KMS-11 (cell line): ENCODE measurements around the gene TOB2.

Experiments used
- H2AFZ ChIP-seq: fragments of 200-600 bp; sonication (generic); 2 replicates; pipeline ENCODE4 v1.6.1; 2016; ENCODE audit warnings: antibody characterized with exemption, mixed run types, low read depth
- H3K27ac ChIP-seq: fragments of 200-600 bp; sonication (generic); 2 replicates; pipeline ENCODE4 v1.6.1; 2016; ENCODE audit warnings: mild to moderate bottlenecking, mixed run types
- H3K27me3 ChIP-seq: fragments of 200-600 bp; sonication (generic); 2 replicates; pipeline ENCODE4 v1.6.1; 2017; ENCODE audit warnings: mild to moderate bottlenecking, low read depth, mixed run types, moderate library complexity; ENCODE audit not compliant: insufficient read depth
- H3K36me3 ChIP-seq: fragments of 200-600 bp; sonication (generic); 2 replicates; pipeline ENCODE4 v1.6.1; 2017; ENCODE audit warnings: mild to moderate bottlenecking, mixed run types; ENCODE audit not compliant: insufficient read depth
- H3K4me1 ChIP-seq: fragments of 200-600 bp; sonication (generic); 2 replicates; pipeline ENCODE4 v1.6.1; 2016; ENCODE audit warnings: mild to moderate bottlenecking, low read depth, mixed run types; ENCODE audit not compliant: poor library complexity, severe bottlenecking
- H3K4me2 ChIP-seq: fragments of 200-600 bp; sonication (generic); 2 replicates; pipeline ENCODE4 v1.7.0; 2016; ENCODE audit warnings: mild to moderate bottlenecking, mixed run types
- H3K4me3 ChIP-seq: fragments of 200-600 bp; sonication (generic); IDR thresholded peaks from 2 replicates; pipeline ENCODE4 v1.6.1; 2017; ENCODE audit warnings: low read depth, low read length, mixed read lengths; ENCODE audit not compliant: insufficient read depth
- H3K79me2 ChIP-seq: fragments of 200-600 bp; sonication (generic); 2 replicates; pipeline ENCODE4 v1.6.1; 2016; ENCODE audit warnings: low read depth, mixed run types; ENCODE audit not compliant: insufficient read depth
- H3K9ac ChIP-seq: fragments of 200-600 bp; sonication (generic); 2 replicates; pipeline ENCODE4 v1.6.1; 2016; ENCODE audit warnings: mild to moderate bottlenecking, mixed run types
- H4K20me1 ChIP-seq: fragments of 200-600 bp; sonication (generic); 2 replicates; pipeline ENCODE4 v1.6.1; 2016; ENCODE audit warnings: mild to moderate bottlenecking, mixed run types; ENCODE audit not compliant: insufficient read depth
- TF ChIP-seq, protein P1 (sequence below): fragments of 200-600 bp; sonication (generic); conservative IDR thresholded peaks from 2 replicates; pipeline ENCODE4 v1.6.1; 2017; ENCODE audit warnings: low read depth, mild to moderate bottlenecking, antibody characterized with exemption, low read length, moderate library complexity, mixed read lengths

Gene TOB2

DNA sequence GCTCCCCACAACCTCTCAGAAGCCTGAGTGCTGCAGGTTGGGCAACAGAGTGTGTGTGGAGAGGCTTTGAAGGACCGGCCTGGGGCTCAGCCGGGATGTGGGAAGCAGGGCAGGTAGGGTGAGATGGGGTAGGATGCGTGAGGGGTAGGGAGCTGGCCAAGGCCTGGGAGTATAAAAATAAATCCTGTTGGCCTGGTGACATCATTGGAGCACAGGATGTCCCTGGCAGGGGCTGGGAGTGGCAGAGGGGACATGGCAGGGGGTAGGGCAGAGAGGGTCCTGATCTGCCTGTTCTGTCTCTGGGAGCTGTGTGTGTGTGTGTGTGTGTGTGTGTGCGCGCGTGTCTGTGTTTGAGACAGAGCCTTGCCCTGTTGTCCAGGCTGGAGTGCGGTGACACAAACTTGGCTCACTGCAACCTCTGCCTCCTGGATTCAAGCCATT lies 36.3 kb downstream of the TOB2 start:
- Histone ChIP-seq H3K9ac (no peak overlapping the region), H3K36me3 (no peaks in the 10 kb centered on the region), H2AFZ (no peak overlapping the region), H4K20me1 (no peaks in the 10 kb centered on the region), H3K4me2 (no peak overlapping the region), H3K4me1 (peaks cover 26% of the 10 kb centered on the region), H3K27ac (no peak overlapping the region), H3K4me3 (no peak overlapping the region), H3K27me3 (no peaks in the 10 kb centered on the region), H3K79me2 (peaks cover 24% of the 10 kb centered on the region)
- TF ChIP-seq, protein P1, sequence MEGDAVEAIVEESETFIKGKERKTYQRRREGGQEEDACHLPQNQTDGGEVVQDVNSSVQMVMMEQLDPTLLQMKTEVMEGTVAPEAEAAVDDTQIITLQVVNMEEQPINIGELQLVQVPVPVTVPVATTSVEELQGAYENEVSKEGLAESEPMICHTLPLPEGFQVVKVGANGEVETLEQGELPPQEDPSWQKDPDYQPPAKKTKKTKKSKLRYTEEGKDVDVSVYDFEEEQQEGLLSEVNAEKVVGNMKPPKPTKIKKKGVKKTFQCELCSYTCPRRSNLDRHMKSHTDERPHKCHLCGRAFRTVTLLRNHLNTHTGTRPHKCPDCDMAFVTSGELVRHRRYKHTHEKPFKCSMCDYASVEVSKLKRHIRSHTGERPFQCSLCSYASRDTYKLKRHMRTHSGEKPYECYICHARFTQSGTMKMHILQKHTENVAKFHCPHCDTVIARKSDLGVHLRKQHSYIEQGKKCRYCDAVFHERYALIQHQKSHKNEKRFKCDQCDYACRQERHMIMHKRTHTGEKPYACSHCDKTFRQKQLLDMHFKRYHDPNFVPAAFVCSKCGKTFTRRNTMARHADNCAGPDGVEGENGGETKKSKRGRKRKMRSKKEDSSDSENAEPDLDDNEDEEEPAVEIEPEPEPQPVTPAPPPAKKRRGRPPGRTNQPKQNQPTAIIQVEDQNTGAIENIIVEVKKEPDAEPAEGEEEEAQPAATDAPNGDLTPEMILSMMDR = no peak

DNA sequence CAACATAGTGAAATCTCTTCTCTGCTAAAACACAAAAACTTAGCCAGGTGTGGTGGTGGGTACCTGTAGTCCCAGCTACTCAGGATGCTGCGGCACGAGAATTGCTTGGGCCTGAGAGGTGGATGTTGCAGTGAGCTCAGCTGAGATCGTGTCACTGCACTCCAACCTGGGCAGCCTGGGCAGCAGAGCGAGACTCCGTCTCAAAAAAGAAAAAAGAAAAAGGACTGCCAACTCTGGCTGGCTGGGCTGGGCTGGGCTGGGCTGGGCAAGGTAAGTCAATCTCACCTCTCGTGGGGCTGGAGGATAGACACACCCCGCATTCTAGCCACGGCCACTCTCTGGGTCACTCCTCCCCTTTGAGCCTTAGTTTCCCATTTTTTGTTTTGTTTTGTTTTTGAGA lies 37.9 kb downstream of the TOB2 start:
- H3K36me3 ChIP-seq = no peaks in the 10 kb centered on the region
- no peak overlapping the region for H3K4me2 ChIP-seq
- H3K27ac ChIP-seq = no peak overlapping the region
- no peak overlapping the region for H3K9ac ChIP-seq
- H4K20me1 ChIP-seq = no peaks in the 10 kb centered on the region
- TF ChIP-seq, protein P1 = no peak
- no peaks in the 10 kb centered on the region for H3K27me3 ChIP-seq
- no peak overlapping the region for H2AFZ ChIP-seq
- peaks cover 27% of the 10 kb centered on the region for H3K4me1 ChIP-seq
- no peak overlapping the region for H3K4me3 ChIP-seq
- peaks cover 10% of the 10 kb centered on the region for H3K79me2 ChIP-seq

DNA sequence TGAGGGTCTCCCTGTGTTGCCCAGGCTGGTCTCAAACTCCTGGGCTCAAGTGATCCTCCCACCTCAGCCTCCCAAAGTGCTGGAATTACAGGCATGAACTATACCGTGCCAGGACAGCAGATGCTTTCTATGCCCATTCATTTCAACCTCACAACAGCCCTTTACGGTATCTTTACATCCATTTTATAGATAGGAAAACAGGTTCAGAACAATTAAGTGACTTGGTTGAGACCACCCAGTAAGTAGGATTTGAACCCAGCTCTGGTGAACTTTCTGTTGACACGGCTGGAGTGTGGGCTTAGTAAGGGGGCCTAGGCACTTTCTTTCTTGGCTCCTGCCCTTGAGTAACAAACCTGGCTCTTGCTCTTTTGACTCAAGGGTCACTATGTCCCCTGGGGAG lies 39.2 kb downstream of the TOB2 start:
- Histone ChIP-seq H3K27ac (no peak overlapping the region), H3K36me3 (no peaks in the 10 kb centered on the region), H2AFZ (no peak overlapping the region), H3K4me3 (no peak overlapping the region), H3K4me2 (no peak overlapping the region), H3K9ac (no peak overlapping the region), H3K27me3 (no peaks in the 10 kb centered on the region), H4K20me1 (no peaks in the 10 kb centered on the region), H3K79me2 (peaks cover 3% of the 10 kb centered on the region), H3K4me1 (peaks cover 33% of the 10 kb centered on the region)
- TF ChIP-seq, protein P1 = no peak

DNA sequence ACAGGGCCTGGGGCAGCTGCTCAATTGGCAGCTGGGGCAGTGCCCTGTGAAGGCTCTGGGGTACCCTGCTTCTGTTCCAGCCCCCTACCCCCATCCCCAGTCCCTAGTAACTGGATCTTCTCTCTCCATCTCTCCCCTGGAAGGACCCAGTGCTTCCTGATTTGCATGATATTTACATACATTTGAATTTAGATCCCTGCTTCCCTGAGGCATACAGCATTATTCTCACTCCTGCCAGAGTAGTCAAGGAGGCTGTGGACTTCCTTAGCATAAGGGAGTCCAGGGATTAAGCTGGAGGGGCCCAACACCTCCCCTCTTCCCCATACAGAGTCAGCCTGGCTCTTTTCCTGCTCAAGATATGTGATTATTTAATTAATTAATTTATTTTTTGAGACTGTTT lies 40.2 kb downstream of the TOB2 start:
- Histone ChIP-seq H3K36me3 (no peaks in the 10 kb centered on the region), H3K27ac (no peak overlapping the region), H3K27me3 (no peaks in the 10 kb centered on the region), H3K4me3 (no peak overlapping the region), H3K9ac (no peak overlapping the region), H3K79me2 (no peaks in the 10 kb centered on the region), H4K20me1 (no peaks in the 10 kb centered on the region), H2AFZ (no peak overlapping the region), H3K4me1 (peaks cover 33% of the 10 kb centered on the region), H3K4me2 (no peak overlapping the region)
- TF ChIP-seq, protein P1 = no peak

DNA sequence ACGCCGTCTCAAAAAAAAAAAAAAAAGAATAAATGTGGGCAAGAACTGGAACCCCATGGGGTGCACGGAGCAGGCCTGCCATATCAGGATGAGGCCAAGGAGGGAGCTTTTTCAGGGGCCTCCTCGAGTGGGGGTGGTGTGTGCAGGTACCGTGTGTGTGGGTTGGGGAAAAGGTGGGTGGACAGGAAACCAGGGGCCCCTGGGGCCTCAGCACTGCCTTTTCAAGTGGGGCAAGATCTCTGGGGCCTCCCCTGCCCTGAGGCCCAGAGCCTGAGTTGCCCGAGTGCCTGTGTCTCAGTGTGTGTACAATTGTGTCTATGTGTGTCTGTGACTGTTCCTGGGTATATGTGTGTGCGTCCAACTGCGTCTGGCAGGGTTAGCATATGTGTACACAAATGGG lies 41.0 kb downstream of the TOB2 start:
- Histone ChIP-seq H4K20me1 (no peaks in the 10 kb centered on the region), H3K36me3 (no peaks in the 10 kb centered on the region), H3K9ac (no peak overlapping the region), H3K4me2 (no peak overlapping the region), H3K27ac (no peak overlapping the region), H2AFZ (no peak overlapping the region), H3K4me1 (peaks cover 34% of the 10 kb centered on the region), H3K27me3 (no peaks in the 10 kb centered on the region), H3K4me3 (no peak overlapping the region), H3K79me2 (no peaks in the 10 kb centered on the region)
- TF ChIP-seq, protein P1 = no peak
